ENCODE data around the gene PROSER2.
"Not testable (repeated sequence)": the region's sequence is repeated elsewhere in the genome, so short reads cannot be mapped to it uniquely, and the experiment has no call there.

The PROSER2 gene

DNA sequence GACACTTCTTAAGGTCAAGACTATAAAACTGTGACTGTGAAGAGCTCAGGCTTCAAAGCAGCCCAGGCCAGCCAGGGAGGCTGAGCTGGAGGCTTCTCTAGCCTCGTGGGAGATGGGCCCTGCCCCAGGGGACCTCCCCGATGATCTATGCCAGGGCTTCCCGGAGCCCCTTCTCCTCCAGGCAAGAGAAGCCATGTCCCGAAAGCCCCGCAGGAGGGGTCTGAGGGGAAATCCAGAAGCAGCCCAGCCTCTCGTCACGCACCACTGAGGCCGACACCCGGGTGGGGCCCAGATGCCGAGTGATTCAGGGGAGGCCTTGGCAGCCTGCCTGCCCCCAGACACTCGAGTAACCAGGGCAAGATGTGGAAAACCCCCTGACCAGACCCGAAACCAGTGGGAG is 63.7 kb downstream of the PROSER2 start:
- no peak for DNase-seq

DNA sequence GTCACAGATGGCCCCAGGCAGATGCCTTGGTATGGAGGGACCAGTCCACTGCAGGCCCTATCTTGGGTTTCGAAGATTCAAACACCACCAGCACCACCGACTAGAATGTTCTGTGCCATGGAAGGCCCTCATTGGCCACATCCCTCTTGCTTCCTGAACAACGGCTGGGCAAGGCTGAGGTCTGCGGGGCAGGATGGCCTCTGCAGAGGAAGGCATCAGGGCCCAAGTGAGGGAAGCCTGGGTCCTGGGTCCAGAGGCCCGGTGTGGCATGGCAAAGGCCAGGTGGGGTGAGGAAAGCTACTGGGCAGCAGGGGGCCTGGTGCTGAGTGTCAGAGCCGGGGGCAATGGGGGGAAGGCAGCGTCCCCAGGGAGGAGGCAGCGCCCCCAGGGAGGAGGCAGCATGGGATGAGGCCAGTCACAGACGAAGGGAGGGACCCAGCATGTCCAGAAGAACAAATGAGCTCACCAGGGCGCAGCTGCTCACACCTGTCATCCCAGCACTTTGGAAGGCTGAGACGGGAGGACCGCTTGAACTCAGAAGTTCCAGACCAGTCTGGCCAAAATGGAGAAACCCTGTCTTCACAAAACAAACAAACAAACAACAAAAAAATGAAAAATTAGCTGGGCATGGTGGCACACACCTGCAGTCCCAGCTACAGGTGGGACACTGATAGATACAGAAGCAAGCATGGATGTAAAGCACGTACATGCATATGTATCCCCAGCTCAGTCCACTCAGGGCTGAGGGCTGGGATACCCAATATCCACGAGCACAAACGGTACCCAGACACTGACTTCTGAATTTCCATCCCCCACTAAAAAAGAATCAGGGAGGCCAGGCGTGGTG is 64.4 kb downstream of the PROSER2 start:
- no peak for DNase-seq

GRCh38 chr10:11889263-11889662 is 66.1 kb downstream of the PROSER2 start:
- not testable (repeated sequence) for DNase-seq

GRCh38 chr10:11891776-11892486 is 68.8 kb downstream of the PROSER2 start:
- no peak for DNase-seq

- DNase-seq, result no peak
Observed at GRCh38 chr10:11893749-11894278, 70.7 kb downstream of the PROSER2 start.

- no peak for DNase-seq
Observed at GRCh38 chr10:11894381-11895107, 71.4 kb downstream of the PROSER2 start.

GRCh38 chr10:11895108-11895466 is 71.9 kb downstream of the PROSER2 start:
- no peak for DNase-seq

DNA sequence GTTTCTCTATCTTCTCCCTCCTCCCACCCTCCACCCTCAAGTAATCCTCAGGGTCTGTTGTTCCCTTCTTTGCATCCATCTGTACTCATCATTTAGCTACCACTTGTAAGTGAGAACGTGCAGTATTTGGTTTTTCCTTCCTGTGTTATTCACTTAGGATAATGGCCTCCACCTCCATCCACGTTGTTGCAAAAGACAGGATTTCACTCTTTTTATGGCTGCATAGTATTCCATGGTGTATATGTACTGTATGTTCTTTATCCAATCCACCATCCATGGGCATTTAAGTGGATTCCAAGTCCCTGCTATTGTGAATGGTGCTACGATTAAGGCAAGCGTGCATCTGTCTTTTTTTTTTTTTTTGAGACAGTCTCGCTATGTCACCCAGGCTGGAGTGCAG is 72.4 kb downstream of the PROSER2 start:
- no peak for DNase-seq

DNA sequence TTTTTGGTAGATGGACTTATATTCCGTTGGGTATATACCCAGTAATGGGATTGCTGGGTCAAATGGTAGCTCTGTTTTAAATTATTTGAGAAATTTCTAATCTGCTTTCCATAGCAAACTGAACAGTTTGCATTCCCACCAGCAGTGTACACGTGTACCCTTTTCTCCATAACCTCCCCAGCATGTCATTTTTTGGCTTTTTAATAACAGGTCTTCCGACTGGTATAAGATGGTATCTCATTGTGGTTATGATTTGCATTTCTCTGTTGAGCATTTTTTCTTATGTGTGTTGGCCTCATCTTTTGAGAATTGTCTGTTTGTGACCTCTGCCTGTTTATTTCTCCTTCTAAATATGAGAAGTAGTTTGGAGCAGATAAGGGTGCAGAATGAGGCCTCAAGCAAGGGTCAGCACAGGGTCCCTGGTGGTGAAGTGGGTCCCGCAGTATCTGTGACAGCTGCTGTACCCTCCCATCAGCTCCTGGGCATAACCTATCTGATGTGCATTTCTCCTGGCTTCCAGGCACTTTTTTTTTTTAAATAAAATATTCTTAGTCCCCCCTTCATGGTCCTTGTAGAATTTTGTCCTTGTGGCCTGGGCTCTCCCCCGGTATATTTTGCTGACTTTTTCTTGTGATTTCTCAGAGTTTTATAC is 73.5 kb downstream of the PROSER2 start:
- no peak for DNase-seq

DNA sequence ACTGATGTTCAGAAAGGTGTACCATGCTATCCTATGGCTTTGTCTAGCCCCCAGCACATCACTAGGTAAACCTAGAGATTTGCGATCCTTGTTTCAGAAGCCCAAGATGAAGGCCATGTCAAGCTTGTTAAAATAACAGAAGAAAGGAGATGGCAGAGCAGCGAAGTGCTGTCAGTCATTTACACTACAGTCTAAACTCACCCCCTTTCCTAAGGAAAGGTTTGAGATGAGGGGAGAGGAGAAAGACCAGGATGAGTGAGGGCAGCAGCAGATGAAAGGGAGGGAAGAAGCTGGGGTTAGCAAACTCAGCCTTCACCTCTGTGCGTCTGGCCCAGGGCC is 74.8 kb downstream of the PROSER2 start:
- DNase-seq, result no peak

DNA sequence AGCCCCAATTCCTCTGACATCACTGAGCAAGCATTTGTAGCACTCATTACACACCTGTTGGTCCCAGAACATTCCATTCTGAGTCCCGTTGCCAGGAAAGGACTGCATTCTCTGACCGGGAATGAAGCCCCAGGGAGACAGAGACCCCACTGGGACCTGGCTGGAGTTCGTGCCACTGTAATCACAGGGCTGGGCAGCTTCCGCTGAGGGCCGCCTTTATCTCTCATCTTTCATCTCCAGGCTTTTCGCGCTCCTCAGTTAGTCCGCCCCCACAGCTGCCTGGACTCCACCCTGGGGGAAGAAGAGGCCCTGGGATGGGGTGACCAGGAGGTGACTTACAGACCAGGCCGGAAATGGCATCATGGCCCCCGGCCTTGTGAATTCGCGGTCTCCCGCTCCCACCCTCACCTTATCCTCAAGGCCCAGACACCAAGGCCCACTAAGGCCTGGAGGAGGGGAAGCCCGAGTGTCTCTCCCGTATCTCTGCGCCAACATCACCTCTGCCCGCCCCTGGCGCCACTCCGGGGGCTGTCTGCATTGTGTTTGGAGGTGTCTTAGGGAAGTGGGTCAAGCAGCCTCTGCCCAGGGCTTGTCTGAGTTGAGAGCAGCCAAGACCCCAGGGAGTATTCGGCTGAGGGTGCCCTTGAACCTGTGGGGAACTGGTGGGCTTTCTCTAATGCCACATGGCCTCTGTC is 75.4 kb downstream of the PROSER2 start:
- DNase-seq, result no peak

DNA sequence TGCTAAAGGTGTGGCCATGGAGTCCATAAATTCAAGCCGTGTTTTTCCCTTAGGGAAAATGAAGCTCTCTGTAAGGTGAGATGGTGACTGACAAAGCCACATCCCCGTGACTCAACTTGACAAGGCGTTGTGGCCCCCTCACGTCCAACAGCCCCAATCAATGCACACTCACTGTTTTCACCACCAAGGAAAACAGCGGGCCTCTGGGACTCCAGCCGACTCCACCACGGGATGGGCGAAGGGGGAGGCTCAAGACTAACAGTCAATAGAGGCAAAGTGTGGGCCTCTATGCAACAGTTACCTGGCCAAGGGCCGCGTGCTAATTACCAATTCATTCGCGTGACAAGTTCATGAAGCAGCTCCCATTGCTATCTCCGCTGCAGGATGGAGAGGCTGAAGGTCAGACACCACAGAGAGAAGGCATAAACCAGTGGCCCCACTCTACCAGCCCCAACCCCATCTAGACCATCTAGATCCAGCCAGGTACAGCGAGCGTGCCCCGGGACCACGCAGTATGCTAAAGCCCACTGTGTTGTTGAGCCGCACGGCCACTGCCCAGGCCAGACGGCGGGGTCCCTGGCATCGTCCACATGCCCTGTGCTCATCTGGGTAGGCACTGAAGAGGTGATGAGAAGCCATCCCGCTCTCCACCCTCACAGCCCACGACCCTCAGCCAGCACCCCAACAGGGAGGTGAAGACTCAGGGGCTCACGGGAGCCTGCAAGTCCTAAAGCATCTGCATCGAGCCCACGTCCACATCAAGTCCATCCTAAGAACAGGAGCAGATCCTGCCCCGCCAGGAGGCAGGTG is 76.1 kb downstream of the PROSER2 start:
- DNase-seq, result no peak

- no peak for DNase-seq
Observed at GRCh38 chr10:11901036-11901301, 77.8 kb downstream of the PROSER2 start.

- no peak for DNase-seq
Observed at GRCh38 chr10:11901454-11901832, 78.3 kb downstream of the PROSER2 start.

DNA sequence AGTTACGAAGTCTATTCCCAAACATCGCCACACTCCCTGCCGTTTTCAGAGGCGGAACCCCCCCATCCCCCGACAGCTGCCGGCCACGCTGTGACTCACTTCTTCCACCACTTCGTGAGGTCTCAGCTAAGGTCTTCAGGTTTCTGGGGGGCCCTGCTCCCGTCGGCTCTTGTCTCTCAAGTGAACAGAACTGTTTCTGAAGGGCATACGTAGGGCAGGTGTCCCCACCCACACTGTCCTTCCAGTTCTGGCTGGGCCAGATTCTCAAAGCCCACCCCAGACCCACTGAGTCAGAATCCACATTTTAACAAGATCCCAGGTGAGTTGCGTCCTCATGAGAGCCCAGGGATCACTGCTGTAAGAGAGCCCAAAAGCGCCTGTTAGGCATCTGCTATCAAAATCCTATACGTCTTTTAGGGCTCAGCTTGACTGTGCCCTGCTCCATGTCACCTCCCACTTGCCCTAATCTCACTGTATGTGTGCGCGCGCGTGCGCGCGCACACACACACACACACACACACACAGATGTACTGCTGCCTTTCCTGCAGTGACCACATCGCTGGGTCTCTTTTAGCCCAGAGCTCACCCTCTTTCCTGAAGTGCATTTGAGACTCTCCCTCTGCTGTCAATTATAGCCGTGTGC is 78.8 kb downstream of the PROSER2 start:
- no peak for DNase-seq

DNA sequence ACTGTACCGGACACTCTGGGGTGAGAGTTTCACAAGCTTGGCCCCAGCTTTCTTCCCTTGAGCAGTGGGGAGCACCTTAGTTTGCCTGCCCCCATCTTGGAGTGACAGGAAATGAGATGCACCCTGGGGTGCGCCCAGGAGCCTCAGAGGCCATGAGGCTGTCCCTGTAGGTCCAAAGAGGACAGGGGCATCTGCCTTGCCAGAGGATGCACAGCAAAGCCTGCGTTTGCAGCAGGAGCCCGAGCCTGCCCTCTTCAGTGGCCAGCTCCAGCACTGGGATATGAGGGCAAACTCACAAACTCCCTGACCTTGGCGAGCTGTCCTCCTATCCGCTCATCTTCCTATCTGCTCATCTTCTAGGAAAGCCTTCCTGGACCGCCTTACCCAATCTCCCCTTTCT is 79.5 kb downstream of the PROSER2 start:
- no peak for DNase-seq

DNA sequence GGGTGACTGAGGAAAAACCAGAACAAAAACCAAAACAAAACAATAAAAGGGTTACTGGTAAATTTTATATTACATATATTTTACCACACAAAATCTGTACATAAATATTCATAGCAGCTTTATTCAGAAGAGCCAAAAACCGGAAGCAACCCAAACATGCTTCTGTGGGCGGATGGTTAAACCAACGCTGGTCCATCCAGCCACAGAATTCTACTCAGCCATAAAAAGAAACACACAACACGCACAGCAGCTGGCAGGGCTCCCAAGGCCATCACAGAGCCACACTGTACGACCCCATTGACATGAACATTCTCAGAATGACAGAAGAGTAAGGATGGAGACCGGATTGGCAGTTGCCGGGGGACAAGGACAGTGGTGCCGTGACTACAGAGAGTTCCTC is 83.6 kb downstream of the PROSER2 start:
- DNase-seq, result no peak

DNA sequence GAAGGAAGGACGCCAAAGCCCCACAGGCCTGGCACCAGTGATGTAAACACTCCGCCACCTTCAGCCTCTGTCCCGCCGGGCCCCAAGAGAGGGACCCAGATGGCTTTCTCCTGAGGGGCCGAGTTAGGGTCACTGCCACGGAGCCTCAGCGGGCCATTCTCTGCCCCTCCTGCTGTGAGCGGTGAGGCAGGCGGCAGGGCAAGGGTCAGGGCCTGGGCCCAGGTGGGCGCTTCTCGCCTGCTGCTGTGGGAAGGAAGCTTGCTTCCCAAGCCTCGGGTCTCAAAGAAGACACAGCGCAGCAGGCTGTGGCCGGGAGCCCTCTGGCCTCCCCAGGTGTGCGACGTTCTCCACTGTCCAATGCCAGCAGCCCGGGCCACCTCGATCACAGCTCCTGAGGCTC is 84.8 kb downstream of the PROSER2 start:
- DNase-seq, result no peak

DNA sequence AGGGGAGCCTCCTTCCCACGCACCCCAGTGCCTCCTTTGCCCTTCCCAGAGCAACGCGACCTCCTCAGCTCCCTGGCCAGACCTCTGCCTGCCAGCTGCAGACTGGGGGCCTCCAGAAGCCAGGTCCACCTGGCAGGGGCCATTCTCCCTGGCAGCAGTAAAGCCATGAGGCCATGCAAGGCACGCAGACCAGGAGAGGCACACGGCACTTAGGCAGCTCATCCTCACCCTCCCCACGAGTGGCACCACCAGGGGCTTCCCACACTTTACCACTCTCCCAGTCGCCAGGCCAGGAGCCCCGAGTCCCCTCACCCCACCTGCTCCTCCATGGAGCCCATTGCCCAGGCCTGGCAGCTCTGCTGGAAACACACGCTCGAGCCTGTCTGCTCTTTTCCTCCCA is 85.4 kb downstream of the PROSER2 start:
- no peak for DNase-seq

GRCh38 chr10:11908991-11909390 is 85.8 kb downstream of the PROSER2 start:
- DNase-seq, result no peak

DNA sequence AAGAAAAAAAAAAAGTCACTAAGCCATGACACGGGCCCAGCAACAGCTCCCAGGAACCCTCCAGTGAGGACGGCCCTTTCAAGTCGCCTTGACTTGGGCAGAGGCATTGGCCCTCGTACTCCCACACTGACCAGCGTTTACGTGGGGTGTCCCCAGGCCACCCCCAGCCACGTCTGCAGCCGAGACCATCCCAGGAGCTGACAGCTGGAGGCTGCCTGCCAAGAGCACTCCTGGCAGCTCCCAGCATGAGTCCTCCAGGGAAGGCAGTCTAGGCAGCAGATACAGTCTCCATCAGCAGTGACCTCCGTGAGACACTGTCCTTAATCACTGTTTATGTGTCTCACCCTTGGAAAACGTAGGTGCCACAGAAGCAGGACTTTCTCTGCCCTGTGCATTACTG is 86.5 kb downstream of the PROSER2 start:
- no peak for DNase-seq

Data from CD4-positive, alpha-beta T cell treated with Interleukin-15 for 1 hour (primary cell).